Brain microvascular endothelial cell (primary cell): Measurements from ENCODE around the gene FAM184B.

Experiments
- DNase-seq: peaks from one replicate; pipeline ENCODE4 v3.0.0-alpha.2; 2020
- H3K27ac ChIP-seq: fragments of 250-450 bp; sonication (Bioruptor Pico); 2 replicates; pipeline ENCODE4 v1.5.1; 2020; ENCODE audit warnings: mild to moderate bottlenecking, moderate library complexity
- H3K27me3 ChIP-seq: fragments of 250-450 bp; sonication (Bioruptor Pico); replicated peaks from 2 replicates; pipeline ENCODE4 v1.5.1; 2020; ENCODE audit warnings: mild to moderate bottlenecking
- H3K36me3 ChIP-seq: fragments of 250-450 bp; sonication (Bioruptor Pico); replicated peaks from 2 replicates; pipeline ENCODE4 v1.5.1; 2020; ENCODE audit warnings: mild to moderate bottlenecking
- H3K4me3 ChIP-seq: 2 replicates; pipeline ENCODE4 v1.5.1; 2011; ENCODE audit warnings: low read depth, mild to moderate bottlenecking, control low read depth, low read length, moderate library complexity
- in situ Hi-C: cut with HindIII; loops from 2 replicates; pipeline ENCODE4 v1.10.0; 2017; ENCODE audit warnings: low sequenced_read_pairs, low pct_ligation_motif_present
- TF ChIP-seq, protein P1 (sequence below): IDR thresholded peaks from 2 replicates; pipeline ENCODE4 v1.5.1; 2011; ENCODE audit warnings: low read depth, mild to moderate bottlenecking, moderate library complexity, low read length, control low read depth, inconsistent platforms; ENCODE audit errors: missing control alignments

Gene FAM184B

GRCh38 chr4:17786567-17786966 lies 5.1 kb upstream of the FAM184B start:
- H3K27me3 ChIP-seq: peaks cover 6% of the 10 kb centered on the region
- in situ Hi-C loops: no loop called here
- H3K36me3 ChIP-seq: no peaks in the 10 kb centered on the region
- DNase-seq: no peak
- TF ChIP-seq, protein P1, sequence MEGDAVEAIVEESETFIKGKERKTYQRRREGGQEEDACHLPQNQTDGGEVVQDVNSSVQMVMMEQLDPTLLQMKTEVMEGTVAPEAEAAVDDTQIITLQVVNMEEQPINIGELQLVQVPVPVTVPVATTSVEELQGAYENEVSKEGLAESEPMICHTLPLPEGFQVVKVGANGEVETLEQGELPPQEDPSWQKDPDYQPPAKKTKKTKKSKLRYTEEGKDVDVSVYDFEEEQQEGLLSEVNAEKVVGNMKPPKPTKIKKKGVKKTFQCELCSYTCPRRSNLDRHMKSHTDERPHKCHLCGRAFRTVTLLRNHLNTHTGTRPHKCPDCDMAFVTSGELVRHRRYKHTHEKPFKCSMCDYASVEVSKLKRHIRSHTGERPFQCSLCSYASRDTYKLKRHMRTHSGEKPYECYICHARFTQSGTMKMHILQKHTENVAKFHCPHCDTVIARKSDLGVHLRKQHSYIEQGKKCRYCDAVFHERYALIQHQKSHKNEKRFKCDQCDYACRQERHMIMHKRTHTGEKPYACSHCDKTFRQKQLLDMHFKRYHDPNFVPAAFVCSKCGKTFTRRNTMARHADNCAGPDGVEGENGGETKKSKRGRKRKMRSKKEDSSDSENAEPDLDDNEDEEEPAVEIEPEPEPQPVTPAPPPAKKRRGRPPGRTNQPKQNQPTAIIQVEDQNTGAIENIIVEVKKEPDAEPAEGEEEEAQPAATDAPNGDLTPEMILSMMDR: no peak
- no peak overlapping the region for H3K4me3 ChIP-seq
- H3K27ac ChIP-seq: no peak overlapping the region

- no peaks in the 10 kb centered on the region for H3K36me3 ChIP-seq
- H3K4me3 ChIP-seq: no peak overlapping the region
- no peak for DNase-seq
- TF ChIP-seq, protein P1: no peak
- in situ Hi-C loops: no loop called here
- peaks cover 11% of the 10 kb centered on the region for H3K27me3 ChIP-seq
- H3K27ac ChIP-seq: no peak overlapping the region
These were observed 4.4 kb upstream of the FAM184B start for GRCh38 chr4:17785858-17786257.

- H3K36me3 ChIP-seq: no peaks in the 10 kb centered on the region
- no peak overlapping the region for H3K27ac ChIP-seq
- TF ChIP-seq, protein P1: no peak
- no peak for DNase-seq
- in situ Hi-C loops: no loop called here
- peaks cover 28% of the 10 kb centered on the region for H3K27me3 ChIP-seq
- H3K4me3 ChIP-seq: peak overlapping the region; percentile 46
These were observed 721 bp downstream of the FAM184B start for GRCh38 chr4:17780501-17781299.

- H3K36me3 ChIP-seq: no peaks in the 10 kb centered on the region
- in situ Hi-C loops: no loop called here
- TF ChIP-seq, protein P1: no peak
- H3K4me3 ChIP-seq: no peak overlapping the region
- H3K27me3 ChIP-seq: peaks cover 28% of the 10 kb centered on the region
- DNase-seq: no peak
- H3K27ac ChIP-seq: no peak overlapping the region
These were observed 3.0 kb downstream of the FAM184B start for GRCh38 chr4:17778431-17778830.

DNA sequence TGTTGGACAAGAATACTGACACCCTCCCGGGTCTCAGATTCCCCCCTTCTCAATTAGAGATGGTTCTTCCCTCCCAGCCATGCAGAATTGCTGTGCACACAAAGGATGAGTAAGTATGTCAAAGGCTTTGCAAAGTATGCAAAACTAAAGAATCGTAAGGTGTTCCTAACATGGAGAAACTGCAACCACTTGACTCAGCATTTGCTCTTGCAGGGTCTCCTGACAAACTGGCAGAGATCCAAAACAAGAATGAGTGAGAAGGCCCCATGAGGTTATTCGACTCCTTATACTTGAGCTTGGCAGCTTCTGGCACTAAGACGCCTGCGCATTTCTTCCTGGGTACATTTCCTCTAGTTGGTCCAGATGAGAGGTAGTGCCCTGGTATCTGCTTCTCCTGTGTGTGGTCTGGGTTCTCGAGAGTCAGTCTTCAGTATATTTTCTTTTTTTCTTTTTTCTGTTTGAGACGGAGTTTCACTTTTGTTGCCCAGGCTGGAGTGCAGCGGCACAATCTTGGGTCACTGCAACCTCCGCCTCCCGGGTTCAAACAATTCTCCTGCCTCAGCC lies 8.2 kb downstream of the FAM184B start:
- DNase-seq: no peak
- TF ChIP-seq, protein P1: no peak
- H3K27me3 ChIP-seq: no peaks in the 10 kb centered on the region
- in situ Hi-C loops: no loop called here
- no peak overlapping the region for H3K27ac ChIP-seq
- no peaks in the 10 kb centered on the region for H3K36me3 ChIP-seq
- H3K4me3 ChIP-seq: no peak overlapping the region
